ENCODE results near the gene FREM1.
A peak's percentile ranks its signal among the peaks of the same experiment; 100 is the strongest.

FREM1 gene

DNA sequence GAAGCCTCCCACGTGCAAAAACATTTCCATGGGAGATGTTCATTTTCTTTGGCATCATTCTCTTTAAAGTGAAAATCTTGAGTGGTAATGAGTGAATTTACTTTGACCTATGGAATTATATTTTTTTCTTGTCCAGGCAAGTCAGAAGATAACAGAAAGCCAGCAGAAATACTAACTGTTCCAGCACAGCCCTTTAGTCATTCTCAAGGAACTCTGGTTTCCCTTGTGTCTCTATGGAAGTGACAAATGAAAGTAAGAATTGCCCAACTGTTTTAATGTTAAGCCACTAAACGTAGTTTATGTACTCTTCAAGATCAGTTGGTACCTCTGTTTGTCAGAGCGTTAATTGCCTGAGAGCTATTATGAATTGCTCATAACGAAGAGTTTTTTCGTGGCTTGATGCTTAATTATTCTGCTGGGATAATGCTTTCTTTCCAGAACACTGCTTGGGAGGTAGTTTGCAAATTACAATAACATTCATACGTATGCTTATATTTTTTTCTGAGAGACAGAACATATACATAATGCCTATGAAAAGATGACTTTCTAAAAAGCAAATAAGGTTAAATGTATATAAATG, 103.2 kb downstream of the FREM1 start:
- DNase-seq = no peak

DNA sequence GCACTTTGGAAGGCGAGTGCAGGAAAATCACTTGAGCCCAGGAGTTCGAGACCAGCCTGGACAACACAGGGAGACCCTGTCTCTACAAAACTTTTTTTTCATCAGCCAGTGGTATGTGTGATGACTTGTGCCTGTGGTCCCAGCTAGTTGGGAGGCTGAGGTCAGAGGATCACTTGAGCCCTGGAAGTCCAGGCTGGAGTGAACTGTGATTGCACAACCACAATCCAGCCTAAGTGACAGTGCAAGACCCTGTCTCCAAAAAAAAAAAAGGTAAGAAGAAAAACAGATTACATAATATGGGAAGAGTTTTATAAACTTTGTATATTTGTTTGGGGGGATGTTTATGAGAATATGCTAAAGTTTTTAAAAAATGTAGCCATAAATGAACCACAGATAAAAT, 111.2 kb downstream of the FREM1 start:
- no peak for DNase-seq

DNA sequence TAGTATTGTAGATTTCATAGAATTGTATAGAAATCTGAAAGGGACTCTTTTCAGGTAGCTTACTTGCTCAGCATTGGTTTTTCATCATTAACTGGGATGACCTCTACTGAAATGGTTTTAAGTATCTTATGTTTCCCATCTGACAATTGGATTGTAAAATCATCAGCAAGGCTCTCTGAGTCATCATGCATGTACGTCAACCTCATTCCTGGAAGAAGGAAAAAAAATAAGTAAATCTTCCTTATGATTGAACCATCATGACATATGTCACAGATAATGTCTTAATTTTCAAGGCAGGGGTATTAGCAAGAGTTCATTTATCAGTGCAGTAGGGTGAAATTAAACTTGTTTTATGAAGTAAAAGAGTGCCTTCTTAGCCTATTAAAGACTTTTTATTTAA, 112.8 kb downstream of the FREM1 start:
- DNase-seq = no peak

GRCh38 chr9:14793389-14793788, 116.8 kb downstream of the FREM1 start:
- DNase-seq = no peak

- no peak for DNase-seq
These were observed 119.6 kb downstream of the FREM1 start for GRCh38 chr9:14790628-14791027.

DNA sequence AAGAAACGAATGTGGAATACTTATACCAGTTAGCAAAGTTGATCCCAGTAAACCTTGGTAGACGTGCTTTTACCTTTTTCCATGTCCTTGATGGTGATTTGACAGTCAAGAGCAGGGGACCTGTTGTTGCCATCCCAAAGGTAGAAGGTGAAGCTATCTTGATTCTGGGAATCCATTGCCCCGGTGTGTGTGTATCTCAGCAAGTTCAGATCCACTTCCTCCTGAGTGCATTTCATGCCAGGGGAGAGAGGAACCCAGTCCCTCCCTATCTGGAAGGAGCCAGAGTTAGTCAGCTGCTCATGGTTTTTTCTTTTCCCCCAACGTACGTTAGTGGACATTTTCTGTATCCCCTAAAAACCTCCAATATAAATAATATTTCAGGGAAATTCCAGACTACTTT, 121.4 kb downstream of the FREM1 start:
- no peak for DNase-seq

DNA sequence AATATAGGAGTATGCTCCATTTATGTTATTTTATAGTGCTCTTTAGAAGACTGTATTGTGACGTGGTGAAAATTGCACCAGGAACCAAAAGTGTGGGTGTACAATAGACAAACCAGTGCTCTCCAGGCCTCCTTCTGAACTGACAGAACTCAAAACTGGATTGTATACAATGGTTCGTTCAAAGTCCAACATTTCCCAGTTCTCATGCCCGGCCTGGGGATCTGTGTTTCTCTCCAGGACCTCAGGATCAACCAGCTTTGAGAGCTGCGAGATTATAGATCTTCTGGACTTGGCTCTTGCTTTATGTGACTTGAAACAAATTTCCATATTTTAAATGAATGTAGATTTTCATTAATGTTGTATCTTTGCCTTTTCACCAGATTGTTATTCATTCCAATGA, 126.9 kb downstream of the FREM1 start:
- DNase-seq = no peak

- no peak for DNase-seq
These were observed 127.8 kb downstream of the FREM1 start for GRCh38 chr9:14782286-14783051.

GRCh38 chr9:14780693-14781092, 129.5 kb downstream of the FREM1 start:
- DNase-seq = no peak

DNA sequence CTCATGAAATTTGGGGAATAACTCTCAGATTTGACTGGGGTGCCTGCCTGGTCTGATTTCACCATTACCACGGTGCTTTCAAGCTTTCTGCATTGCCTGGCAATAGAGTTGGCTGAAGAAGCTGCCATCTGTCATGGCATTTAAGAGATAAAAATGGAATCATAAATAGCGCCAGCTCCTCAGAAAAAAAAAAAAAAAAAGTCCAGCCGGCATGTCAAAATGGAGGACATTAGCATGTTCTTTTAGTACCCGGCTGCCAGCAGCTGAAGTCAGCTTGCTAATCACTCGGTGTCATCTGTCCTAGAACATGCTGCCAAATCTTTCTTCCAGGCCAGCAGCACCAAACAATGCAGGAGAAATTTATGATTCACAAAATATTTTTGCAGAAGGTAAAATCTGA, 130.0 kb downstream of the FREM1 start:
- DNase-seq = no peak

GRCh38 chr9:14779566-14780022, 130.6 kb downstream of the FREM1 start:
- DNase-seq = no peak

DNA sequence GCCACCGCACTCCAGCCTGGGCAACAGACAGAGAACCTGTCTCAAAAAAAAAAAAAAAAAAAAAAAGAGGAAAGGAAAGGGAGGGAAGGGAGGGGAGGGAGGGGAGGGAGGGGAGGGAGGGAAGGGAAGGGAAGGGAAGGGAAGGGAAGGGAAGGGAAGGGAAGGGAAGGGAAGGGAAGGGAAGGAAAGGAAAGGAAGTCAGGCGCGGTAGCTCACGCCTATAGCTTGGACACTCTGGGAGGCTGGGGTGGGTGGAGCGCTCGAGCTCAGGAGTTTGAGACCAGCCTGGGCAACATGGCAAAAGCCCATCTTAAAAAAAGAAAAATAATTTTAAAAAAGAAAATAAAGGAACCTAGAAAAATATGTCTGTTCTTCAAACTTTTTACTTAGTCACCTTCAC, 131.7 kb downstream of the FREM1 start:
- no peak for DNase-seq

DNA sequence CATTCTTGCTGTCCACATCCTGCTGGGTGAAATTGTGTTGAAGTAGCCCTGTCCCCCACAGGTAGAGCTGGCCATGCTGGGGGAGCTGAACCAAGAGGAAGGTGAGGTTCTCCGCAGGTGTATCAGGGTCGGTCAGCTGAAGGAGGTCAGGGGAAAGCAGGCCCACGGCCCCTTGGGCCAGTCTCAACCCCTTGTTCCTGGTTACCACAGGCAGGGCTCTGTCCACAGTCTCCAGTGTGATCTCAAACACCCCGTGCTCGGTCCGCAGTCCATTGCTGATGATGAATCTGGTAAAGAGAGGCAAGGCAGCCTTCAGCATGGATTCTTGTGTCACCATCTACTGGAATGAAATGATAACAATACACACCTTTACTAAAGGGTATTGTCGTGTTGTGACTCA, 134.3 kb downstream of the FREM1 start:
- DNase-seq = no peak

GRCh38 chr9:14770592-14770991, 139.6 kb downstream of the FREM1 start:
- no peak for DNase-seq

GRCh38 chr9:14769230-14769571, 141.0 kb downstream of the FREM1 start:
- no peak for DNase-seq

GRCh38 chr9:14768405-14769229, 141.6 kb downstream of the FREM1 start:
- peak in 1 of 2 experiments; percentile 18 for DNase-seq

- DNase-seq = no peak
These were observed 143.9 kb downstream of the FREM1 start for GRCh38 chr9:14766299-14766698.

DNA sequence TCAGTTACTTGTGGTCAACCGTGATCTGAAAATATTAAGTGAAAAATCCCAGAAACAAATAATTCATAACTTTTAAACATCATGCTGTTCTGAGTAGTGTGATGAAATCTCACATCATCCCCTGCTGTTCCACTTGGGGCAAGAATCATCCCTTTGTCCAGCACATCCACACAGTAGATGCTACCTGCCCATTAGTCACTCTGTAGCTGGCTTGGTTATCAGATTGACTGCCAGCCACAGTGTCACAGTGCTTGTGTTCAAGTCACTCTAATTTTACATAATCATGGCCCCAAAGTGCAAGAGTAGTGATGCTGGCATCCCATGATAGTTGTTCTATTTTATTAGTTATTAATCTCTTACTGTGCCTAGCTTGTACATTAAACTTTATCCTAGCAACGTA, 148.6 kb downstream of the FREM1 start:
- no peak for DNase-seq

GRCh38 chr9:14760060-14760459, 150.2 kb downstream of the FREM1 start:
- DNase-seq = no peak

GRCh38 chr9:14756291-14756690, 153.9 kb downstream of the FREM1 start:
- no peak for DNase-seq

DNA sequence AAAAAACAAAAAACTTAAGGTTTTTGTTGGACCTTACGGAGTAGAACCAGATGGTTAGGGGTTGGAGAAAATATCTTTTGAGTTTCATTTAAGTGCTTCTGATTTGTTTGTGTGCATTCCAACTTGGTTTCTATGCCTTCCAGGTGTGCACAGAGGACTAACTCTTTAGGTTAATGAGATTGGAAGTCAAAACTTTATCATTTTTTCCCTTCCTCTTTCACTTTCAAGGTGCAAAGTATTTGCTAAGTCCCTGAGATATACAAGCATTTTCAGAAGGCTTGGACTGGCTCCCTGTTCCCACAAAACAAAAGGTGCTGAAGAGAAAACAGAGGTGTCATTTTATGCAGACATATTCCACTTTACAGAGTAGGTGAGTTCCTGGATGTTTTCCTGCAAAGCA, 157.4 kb downstream of the FREM1 start:
- DNase-seq = no peak

DNA sequence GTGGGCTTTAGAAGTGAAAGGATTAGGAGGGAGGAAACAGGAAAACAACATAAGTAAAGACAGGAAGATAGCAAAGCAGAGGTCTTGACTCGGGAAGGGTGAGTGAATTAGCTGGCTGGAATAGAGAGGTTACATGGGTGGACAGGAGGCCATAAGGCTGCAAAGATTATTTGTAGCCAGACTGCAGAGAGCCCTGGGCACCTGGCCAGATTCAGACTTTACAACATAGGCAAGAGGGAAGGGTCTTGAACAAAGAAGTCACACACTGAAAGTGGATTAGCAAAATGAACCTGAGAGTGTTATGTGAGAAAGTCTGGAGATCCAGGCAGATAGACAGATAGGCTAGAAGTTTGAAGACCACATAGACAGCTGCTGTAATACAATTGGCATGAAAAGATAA, 158.0 kb downstream of the FREM1 start:
- no peak for DNase-seq

DNA sequence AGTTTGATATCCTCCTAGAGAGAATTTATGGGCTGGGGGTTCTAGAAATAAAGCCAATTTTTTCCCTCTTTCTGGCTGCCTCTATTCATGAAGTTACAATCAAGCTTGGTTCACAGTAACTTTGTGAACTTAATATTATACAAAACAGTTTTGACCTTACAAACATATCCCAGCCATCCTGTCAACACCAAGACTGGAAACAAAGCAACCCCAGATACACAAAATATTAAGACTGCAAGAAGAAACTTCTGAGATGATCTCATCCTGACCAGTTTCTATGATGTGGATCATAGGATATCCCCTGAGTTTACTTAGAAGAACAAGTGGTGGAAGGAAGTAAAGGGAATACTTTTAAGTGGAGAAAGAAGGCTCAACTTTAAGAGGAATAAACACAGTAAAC, 159.4 kb downstream of the FREM1 start:
- DNase-seq = no peak

- DNase-seq = no peak
These were observed 160.5 kb downstream of the FREM1 start for GRCh38 chr9:14749741-14750211.
